Calu3 (cell line): ENCODE data around the gene CLDN6. TPM values are rescaled to one million over a fixed set of nuclear protein-coding genes. Genes with fewer than 3 reads are reported as not detected.

Experiments
- BruUV-seq: library from RNA; stranded (reverse); fragments of 400-500 nt; replicated peaks from 2 replicates; lab custom pipeline; 2021; lab: Mats Ljungman, UMichigan
- CTCF ChIA-PET: fragments of 300-600 bp; sonication (Branson Sonifier 250); formaldehyde crosslinking; loops from one replicate; lab custom pipeline; 2022; ENCODE audit warnings: antibody characterized with exemption; lab: Charles Lee
- DNase-seq: peaks from one replicate; pipeline ENCODE4 v3.0.0; 2022
- H3K27ac Mint-ChIP-seq: one replicate; pipeline ENCODE4 v1.8.0; 2022; ENCODE audit warnings: mixed read lengths; ENCODE audit not compliant: unreplicated experiment
- H3K27me3 Mint-ChIP-seq: one replicate; pipeline ENCODE4 v1.8.0; 2022; ENCODE audit warnings: mixed read lengths; ENCODE audit not compliant: unreplicated experiment
- H3K36me3 Mint-ChIP-seq: one replicate; pipeline ENCODE4 v1.8.0; 2022; ENCODE audit warnings: mild to moderate bottlenecking, moderate library complexity, mixed read lengths; ENCODE audit not compliant: insufficient read depth, unreplicated experiment
- H3K4me1 Mint-ChIP-seq: one replicate; pipeline ENCODE4 v1.8.0; 2022; ENCODE audit warnings: mild to moderate bottlenecking, low read depth, mixed read lengths; ENCODE audit not compliant: unreplicated experiment
- H3K4me3 Mint-ChIP-seq: one replicate; pipeline ENCODE4 v1.8.0; 2022; ENCODE audit warnings: mild to moderate bottlenecking, low read depth, moderate library complexity, mixed read lengths; ENCODE audit not compliant: unreplicated experiment
- H3K9me3 Mint-ChIP-seq: one replicate; pipeline ENCODE4 v1.8.0; 2022; ENCODE audit warnings: low read depth, mixed read lengths; ENCODE audit not compliant: unreplicated experiment
- CTCF ChIP-seq: fragments of 200-600 bp; IDR thresholded peaks from one replicate; pipeline ENCODE4 v1.8.0; 2022; ENCODE audit warnings: antibody characterized with exemption; ENCODE audit not compliant: unreplicated experiment
- intact Hi-C: fragments of 100-400 bp; cut with micrococcal nuclease; formaldehyde crosslinking; loops from one replicate; pipeline ENCODE4 v1.10.0; 2022; ENCODE audit not compliant: unreplicated experiment
- total RNA-seq: library from RNA; stranded (reverse); gene quantifications from 2 replicates; pipeline ENCODE4 v1.2.3, GENCODE V29; 2022

Gene CLDN6
- total RNA-seq, 1 experiment from 2014 or later = 2.1 TPM

DNA sequence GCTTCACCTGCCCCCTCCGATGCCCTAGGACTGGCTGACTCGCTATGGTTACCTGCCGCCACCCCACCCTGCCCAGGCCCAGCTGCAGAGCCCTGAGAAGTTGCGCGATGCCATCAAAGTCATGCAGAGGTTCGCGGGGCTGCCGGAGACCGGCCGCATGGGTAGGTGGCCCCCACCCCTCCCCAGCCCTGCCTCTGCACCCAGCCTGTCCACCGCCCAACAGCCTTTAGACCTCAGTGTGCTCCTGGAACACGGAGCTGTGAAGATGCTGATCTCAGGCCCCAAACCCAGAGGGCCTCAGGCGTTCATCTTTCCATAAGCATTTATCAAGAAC lies 29.4 kb upstream of the CLDN6 start:
- CTCF ChIA-PET = interaction anchor here (1.0 to 1.3 kb wide), 2 partner anchors 9 to 16 kb away, joined by 3 to 6 read pairs; no protein-coding TSS in a partner anchor
- peak overlapping the region; percentile 63 for H3K4me3 Mint-ChIP-seq
- no peak for TF ChIP-seq CTCF
- H3K4me1 Mint-ChIP-seq = no peaks in the 10 kb centered on the region
- no peak for DNase-seq
- peaks cover 80% of the 10 kb centered on the region for H3K27me3 Mint-ChIP-seq
- BruUV-seq = no TSS peak
- H3K27ac Mint-ChIP-seq = no peak overlapping the region
- H3K36me3 Mint-ChIP-seq = peaks cover 13% of the 10 kb centered on the region
- intact Hi-C loops = no loop called here
- H3K9me3 Mint-ChIP-seq = no peaks in the 10 kb centered on the region

DNA sequence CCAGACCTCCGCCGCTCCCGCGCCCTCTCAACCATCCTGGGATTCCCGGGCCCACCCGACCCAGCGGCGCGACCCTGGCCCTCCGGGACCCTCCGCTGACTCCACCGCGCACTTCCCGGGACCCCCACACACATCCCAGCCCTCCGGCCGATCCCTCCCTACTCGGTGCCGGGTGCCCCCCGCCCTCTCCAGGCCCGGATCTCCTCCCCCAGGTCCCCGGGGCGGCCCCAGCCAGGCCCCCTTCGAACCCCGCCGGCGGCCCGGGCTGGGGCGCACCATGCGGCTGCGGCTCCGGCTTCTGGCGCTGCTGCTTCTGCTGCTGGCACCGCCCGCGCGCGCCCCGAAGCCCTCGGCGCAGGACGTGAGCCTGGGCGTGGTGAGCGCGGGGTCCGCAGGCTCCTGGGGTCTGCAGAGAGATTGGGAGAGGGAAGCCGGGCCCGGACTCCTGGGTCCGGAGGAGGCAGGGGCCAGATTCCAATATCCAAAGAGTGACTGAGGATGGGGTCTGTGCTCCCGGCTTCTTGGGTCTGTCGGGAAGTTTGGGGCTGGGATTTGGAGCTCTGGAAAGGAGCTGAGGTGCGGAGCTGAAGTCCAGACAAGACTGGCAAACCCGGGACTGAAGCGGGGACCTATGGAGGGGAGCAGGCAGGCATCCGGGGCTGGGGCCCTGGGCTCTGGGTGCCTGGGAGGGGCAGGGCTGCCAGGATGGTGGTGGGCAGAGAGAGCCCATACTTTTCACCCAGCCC lies 28.8 kb upstream of the CLDN6 start:
- H3K4me1 Mint-ChIP-seq = no peaks in the 10 kb centered on the region
- peaks cover 79% of the 10 kb centered on the region for H3K27me3 Mint-ChIP-seq
- intact Hi-C loops = no loop called here
- CTCF ChIA-PET = interaction anchor here (1.3 kb wide), 1 partner anchor 15 kb away, joined by 3 read pairs; no protein-coding TSS in a partner anchor
- DNase-seq = no peak
- no peak overlapping the region for H3K27ac Mint-ChIP-seq
- BruUV-seq = no TSS peak
- no peaks in the 10 kb centered on the region for H3K9me3 Mint-ChIP-seq
- TF ChIP-seq CTCF = no peak
- H3K4me3 Mint-ChIP-seq = peak overlapping the region; percentile 63
- H3K36me3 Mint-ChIP-seq = peaks cover 9% of the 10 kb centered on the region

- no peak for DNase-seq
- intact Hi-C loops = no loop called here
- Mint-ChIP-seq H3K4me1 (no peaks in the 10 kb centered on the region), H3K4me3 (peak within 1 kb of the TSS; percentile 63), H3K27ac (no peak within 1 kb of the TSS), H3K36me3 (peaks cover 9% of the 10 kb centered on the region), H3K9me3 (no peaks in the 10 kb centered on the region), H3K27me3 (peaks cover 71% of the 10 kb centered on the region)
- no peak for TF ChIP-seq CTCF
- no TSS peak for BruUV-seq
- CTCF ChIA-PET = interaction anchor here (0.6 to 1.6 kb wide), 4 partner anchors 10 to 1413 kb away, joined by 3 to 8 read pairs (median 4); no protein-coding TSS in a partner anchor
Observed at GRCh38 chr16:3045758-3046640, 28.0 kb upstream of the CLDN6 start, which contains the start of gene MMP25. MMP25 (plus strand) TSS chr16:3046561; CDS start chr16:3046918, 357 bp downstream.

- TF ChIP-seq CTCF = no peak
- peaks cover 9% of the 10 kb centered on the region for H3K36me3 Mint-ChIP-seq
- no peak overlapping the region for H3K27ac Mint-ChIP-seq
- peaks cover 59% of the 10 kb centered on the region for H3K27me3 Mint-ChIP-seq
- CTCF ChIA-PET = interaction anchor here (1.1 to 1.6 kb wide), 2 partner anchors 9 to 13 kb away, joined by 3 to 5 read pairs; no protein-coding TSS in a partner anchor
- DNase-seq = no peak
- peak overlapping the region; percentile 63 for H3K4me3 Mint-ChIP-seq
- intact Hi-C loops = no loop called here
- H3K4me1 Mint-ChIP-seq = no peaks in the 10 kb centered on the region
- BruUV-seq = no TSS peak
- no peaks in the 10 kb centered on the region for H3K9me3 Mint-ChIP-seq
Observed at GRCh38 chr16:3044708-3045107, 26.7 kb upstream of the CLDN6 start.
